ENCODE measurements around the gene SVEP1.

SVEP1 gene

DNA sequence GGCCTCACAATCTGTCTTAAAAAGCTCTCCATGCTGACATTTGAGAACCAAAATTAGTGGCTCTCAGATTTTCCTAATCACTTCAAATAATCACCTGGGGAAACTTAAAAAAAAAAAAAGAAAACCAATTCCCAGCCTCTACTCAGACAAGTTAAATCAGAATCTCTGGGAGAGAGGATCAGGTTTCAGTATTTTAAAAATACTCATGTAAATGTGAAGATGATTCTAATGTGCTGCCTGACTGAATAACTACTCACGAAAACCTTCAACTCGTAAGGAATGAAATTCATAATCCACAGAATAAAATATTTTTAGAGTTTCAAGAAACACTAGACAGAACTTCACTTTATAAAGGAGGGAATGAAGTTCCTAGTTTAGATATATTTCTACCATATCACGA, 114.4 kb downstream of the SVEP1 start:
- no peak overlapping the region for H3K27ac ChIP-seq
- TF ChIP-seq, protein P1, sequence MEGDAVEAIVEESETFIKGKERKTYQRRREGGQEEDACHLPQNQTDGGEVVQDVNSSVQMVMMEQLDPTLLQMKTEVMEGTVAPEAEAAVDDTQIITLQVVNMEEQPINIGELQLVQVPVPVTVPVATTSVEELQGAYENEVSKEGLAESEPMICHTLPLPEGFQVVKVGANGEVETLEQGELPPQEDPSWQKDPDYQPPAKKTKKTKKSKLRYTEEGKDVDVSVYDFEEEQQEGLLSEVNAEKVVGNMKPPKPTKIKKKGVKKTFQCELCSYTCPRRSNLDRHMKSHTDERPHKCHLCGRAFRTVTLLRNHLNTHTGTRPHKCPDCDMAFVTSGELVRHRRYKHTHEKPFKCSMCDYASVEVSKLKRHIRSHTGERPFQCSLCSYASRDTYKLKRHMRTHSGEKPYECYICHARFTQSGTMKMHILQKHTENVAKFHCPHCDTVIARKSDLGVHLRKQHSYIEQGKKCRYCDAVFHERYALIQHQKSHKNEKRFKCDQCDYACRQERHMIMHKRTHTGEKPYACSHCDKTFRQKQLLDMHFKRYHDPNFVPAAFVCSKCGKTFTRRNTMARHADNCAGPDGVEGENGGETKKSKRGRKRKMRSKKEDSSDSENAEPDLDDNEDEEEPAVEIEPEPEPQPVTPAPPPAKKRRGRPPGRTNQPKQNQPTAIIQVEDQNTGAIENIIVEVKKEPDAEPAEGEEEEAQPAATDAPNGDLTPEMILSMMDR (IDR thresholded peaks at IDR 0.05), result no peak
- TF ChIP-seq ZFX (IDR thresholded peaks at IDR 0.05; ENCODE audit: borderline replicate concordance), result no peak

DNA sequence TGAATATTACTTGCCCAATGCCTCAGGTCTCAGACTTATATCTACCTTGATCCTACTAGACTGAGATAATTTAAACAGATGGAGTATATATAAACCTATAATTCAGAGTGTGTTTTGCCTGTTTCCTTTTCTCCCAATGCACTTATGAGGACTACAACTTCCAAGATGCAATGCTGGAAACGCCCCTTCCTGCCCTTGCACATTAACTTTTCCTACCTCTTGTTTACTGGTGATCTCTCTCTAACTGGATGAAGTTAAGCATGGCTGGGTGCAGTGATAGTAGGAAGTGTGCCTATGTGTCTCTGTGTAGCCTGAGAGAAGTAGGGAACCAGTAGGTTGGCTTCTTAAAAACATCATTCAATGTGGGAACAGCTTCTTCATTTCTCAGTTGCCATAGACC, 115.2 kb downstream of the SVEP1 start:
- no peak for TF ChIP-seq ZFX (IDR thresholded peaks at IDR 0.05; ENCODE audit: borderline replicate concordance)
- TF ChIP-seq, protein P1 (IDR thresholded peaks at IDR 0.05), result no peak
- no peak overlapping the region for H3K27ac ChIP-seq

DNA sequence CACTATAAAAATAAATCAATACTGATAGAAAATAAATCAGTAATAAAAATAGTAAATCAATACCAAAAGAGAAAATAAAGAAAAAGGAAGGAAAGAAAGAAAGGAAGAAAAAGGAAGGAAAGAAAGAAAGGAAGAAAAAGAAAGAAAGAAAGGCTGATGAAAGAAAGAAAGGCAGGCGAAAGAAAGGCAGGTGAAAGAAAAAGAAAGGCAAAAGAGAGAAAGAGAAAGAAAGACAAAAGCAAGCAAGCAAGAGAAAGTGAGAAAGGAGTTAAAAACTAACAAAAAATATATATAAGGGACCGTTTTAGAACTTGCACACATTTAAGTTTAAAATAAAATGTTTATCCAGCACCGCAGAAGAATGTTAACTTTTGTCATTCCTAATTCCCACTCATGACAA, 116.0 kb downstream of the SVEP1 start:
- H3K27ac ChIP-seq, result no peak overlapping the region
- TF ChIP-seq, protein P1 (IDR thresholded peaks at IDR 0.05), result no peak
- no peak for TF ChIP-seq ZFX (IDR thresholded peaks at IDR 0.05; ENCODE audit: borderline replicate concordance)

DNA sequence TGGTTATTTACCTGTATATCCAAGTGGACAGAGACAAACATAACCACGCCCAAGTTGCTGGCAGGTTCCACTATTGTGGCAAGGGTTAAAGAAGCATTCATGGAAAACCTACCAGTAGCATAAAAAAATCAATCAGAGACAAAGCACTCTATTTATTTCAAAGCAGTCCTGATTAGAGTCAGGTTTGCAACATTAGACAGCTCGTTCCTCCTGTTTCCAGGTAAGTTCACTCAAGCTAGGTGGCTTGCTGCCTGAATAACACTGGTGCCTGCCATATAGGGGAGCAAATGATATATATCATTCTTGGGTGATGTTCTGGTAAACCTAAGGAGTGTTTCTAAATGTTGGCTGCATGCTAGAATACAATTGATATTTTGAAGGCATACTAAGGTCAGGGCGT, 122.3 kb downstream of the SVEP1 start:
- no peak for TF ChIP-seq ZFX (IDR thresholded peaks at IDR 0.05; ENCODE audit: borderline replicate concordance)
- TF ChIP-seq, protein P1 (IDR thresholded peaks at IDR 0.05), result no peak
- H3K27ac ChIP-seq, result no peak overlapping the region

DNA sequence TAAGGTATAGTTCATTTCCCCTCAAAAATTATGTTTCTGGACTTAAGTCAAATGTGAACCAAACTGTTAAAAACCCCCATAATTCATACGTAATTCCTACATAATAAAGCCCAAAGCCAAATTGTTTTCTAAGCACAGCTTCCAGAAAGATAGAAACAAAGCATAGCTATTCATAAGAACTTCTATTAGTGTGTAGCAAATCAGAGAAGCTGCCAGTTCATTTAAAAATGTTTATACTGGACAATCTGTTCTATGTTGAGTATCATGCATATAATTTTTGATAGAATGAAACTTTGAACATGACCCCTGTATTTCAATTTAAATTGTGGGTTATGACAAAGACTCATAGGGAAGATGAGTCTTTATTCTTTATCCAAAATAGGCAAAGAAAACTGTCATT, 122.9 kb downstream of the SVEP1 start:
- TF ChIP-seq, protein P1 (IDR thresholded peaks at IDR 0.05), result no peak
- TF ChIP-seq ZFX (IDR thresholded peaks at IDR 0.05; ENCODE audit: borderline replicate concordance), result no peak
- H3K27ac ChIP-seq, result no peak overlapping the region

DNA sequence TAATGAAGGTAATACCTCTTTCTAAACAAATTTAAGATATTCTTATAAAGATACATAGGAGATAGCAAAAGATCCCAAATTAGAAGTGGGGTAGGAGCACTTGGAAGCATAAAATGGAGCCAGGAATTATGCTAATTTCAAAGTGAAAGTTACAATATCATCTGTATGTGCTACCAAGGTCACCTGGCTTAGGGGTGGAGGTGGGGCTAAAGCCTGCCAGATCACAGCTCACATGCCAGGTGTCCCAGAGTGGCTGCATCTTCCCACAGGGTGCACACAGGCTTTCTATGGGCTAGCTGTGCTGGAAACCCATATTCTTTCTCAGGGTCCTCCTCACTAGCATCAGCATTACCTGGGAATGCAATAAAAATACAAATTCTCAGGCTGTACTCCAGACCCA, 123.7 kb downstream of the SVEP1 start:
- TF ChIP-seq ZFX (IDR thresholded peaks at IDR 0.05; ENCODE audit: borderline replicate concordance), result no peak
- TF ChIP-seq, protein P1 (IDR thresholded peaks at IDR 0.05), result no peak
- no peak overlapping the region for H3K27ac ChIP-seq

DNA sequence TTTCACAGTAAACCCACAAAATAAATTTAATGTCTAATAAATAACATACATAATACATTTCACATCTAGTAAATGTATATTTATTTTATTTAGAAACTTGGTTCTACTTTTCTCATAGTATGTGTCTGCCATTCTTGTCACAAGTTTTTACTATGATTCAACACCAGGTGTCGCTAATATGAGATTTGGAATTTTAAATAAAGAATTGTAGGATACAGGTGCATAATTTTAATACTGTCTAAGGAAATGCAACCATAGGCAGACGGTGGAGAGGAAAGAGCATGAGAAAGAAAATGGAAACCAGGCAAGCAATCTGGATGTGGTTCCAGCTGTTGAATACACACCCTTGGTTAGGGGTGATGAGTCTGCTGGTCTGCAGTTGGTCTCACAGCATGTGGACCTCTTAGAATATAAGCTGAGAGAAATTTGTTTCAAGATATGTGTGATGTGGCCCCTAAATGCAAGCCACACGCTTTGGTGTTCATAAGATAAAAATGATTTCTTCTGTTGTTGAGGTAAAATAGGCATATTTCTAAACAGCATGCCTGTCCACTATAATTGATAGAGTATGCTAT, 127.2 kb downstream of the SVEP1 start:
- H3K27ac ChIP-seq, result no peak overlapping the region
- TF ChIP-seq, protein P1 (IDR thresholded peaks at IDR 0.05), result peak; percentile 75
- TF ChIP-seq ZFX (IDR thresholded peaks at IDR 0.05; ENCODE audit: borderline replicate concordance), result no peak

All from 22Rv1 (cell line).